T47D (cell line): Measurements from ENCODE around the gene INTU.
"Not testable (repeated sequence)": the region's sequence is repeated elsewhere in the genome, so short reads cannot be mapped to it uniquely, and the experiment has no call there.

Source experiments
- DNase-seq, 2 experiments: peaks; one replicate each; pipeline versions ENCODE4 v3.0.0 to v3.0.0-alpha.2; 2011 to 2012; ENCODE audit warnings: low read depth in 1 of 2, low spot score in 1 of 2
- JUND ChIP-seq: IDR thresholded peaks from 2 replicates; pipeline ENCODE4 v1.6.1; 2012; ENCODE audit warnings: low read depth
- in situ Hi-C: cut with HindIII; loops from 2 replicates; pipeline ENCODE4 v1.10.0; 2016; ENCODE audit warnings: low sequenced_read_pairs, low pct_unique_long_range_greater_than_20kb

Gene INTU

GRCh38 chr4:127632420-127633403, at the start of gene INTU:
Gene INTU, plus strand, starts transcription at chr4:127632957. Its CDS starts 78 bp downstream, at chr4:127633035.
- in situ Hi-C loops: no loop called here
- TF ChIP-seq JUND: no peak
- peak; percentile 82 to 93 for DNase-seq

GRCh38 chr4:127586496-127586895, 46.3 kb upstream of the INTU start:
- DNase-seq, in situ Hi-C loops: not testable (repeated sequence)

- in situ Hi-C loops: no loop called here
Measured at GRCh38 chr4:127586922-127587571, 45.7 kb upstream of the INTU start.

GRCh38 chr4:127589153-127589552, 43.6 kb upstream of the INTU start:
- DNase-seq, in situ Hi-C loops: not testable (repeated sequence)

More at GRCh38 chr4:127586922-127587571, 45.7 kb upstream of the INTU start:
- no peak for TF ChIP-seq JUND
- peak in 1 of 2 experiments; percentile 65 for DNase-seq

GRCh38 chr4:127598656-127599055, 34.1 kb upstream of the INTU start:
- in situ Hi-C loops: no loop called here
- no peak for TF ChIP-seq JUND
- DNase-seq: no peak

- no peak for DNase-seq
- no peak for TF ChIP-seq JUND
- in situ Hi-C loops: no loop called here
Measured at GRCh38 chr4:127601029-127601428, 31.7 kb upstream of the INTU start.

GRCh38 chr4:127604949-127605709, 27.6 kb upstream of the INTU start:
- in situ Hi-C loops: no loop called here
- peak in 1 of 2 experiments; percentile 35 for DNase-seq
- TF ChIP-seq JUND: no peak

- no peak for DNase-seq
- no peak for TF ChIP-seq JUND
- in situ Hi-C loops: no loop called here
Measured at GRCh38 chr4:127606823-127607222, 25.9 kb upstream of the INTU start.

GRCh38 chr4:127609484-127609883, 23.3 kb upstream of the INTU start:
- in situ Hi-C loops: no loop called here
- DNase-seq: no peak

GRCh38 chr4:127610488-127610887, 22.3 kb upstream of the INTU start:
- in situ Hi-C loops: no loop called here
- DNase-seq: no peak
- no peak for TF ChIP-seq JUND

More at GRCh38 chr4:127609484-127609883, 23.3 kb upstream of the INTU start:
- TF ChIP-seq JUND: no peak

- TF ChIP-seq JUND: no peak
- in situ Hi-C loops: no loop called here
- DNase-seq: no peak
Measured at GRCh38 chr4:127616898-127617297, 15.9 kb upstream of the INTU start.

- no peak for DNase-seq
- in situ Hi-C loops: no loop called here
- no peak for TF ChIP-seq JUND
Measured at GRCh38 chr4:127618427-127618826, 14.3 kb upstream of the INTU start.

GRCh38 chr4:127622621-127622920, 10.2 kb upstream of the INTU start:
- no peak for DNase-seq
- in situ Hi-C loops: no loop called here
- TF ChIP-seq JUND: no peak
